ENCODE measurements around the gene PI3. TPM values are rescaled to one million over a fixed set of nuclear protein-coding genes. Genes with fewer than 3 reads are reported as not detected.

Gene PI3
- total and polyA plus RNA-seq, 2 experiments from 2014 or later = not detected

DNA sequence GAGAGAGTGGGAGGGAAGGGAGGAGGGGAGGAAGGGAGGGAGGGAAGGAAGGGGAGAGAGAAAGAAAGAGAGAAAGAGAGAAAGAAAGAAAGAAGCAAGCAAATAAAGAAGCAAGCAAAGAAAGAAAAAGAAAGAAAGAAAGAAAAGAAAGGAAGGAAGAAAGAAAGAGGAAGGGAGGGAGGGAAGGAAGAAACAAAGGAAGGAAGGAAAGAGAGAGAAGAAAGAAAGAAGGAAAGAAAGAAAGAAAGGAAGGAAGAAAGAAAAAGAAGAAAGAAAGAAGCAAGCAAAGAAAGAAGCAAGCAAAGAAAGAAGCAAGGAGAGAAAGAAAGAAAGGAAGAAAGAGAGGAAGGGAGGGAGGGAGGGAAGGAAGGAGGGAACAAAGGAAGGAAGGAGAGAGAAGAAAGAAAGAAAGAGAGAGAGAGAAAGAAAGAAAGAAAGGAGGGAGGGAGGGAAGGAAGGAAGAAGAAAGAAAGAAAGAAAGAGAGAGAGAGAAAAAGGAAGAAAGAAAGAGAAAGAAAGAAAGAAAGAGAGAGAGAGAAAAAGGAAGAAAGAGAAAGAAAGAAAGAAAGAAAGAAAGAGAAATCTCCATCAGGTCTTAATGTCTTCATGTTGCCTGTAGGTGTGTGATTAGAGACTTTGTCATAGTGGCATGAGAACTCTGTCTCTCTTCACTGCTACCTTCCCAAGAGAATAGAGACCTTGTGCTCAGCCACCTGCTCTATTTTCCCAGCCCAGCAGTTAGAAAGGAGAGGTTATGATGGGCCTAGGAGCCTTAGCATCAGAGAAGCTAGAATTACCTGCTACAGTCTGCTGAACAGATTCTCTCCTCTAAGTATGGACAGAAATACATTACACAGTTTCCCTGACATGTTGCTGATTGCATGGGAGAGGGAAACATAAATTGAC lies 37.1 kb downstream of the PI3 start (continued):
- TF ChIP-seq ZNF462 (CRISPR knock-in tag; IDR thresholded peaks at IDR 0.05) (no peak), CREB1 (CRISPR knock-in tag; IDR thresholded peaks at IDR 0.05; ENCODE audit: low read depth) (no peak), NANOG (IDR thresholded peaks at IDR 0.05; ENCODE audit: borderline replicate concordance) (no peak), EZH2phosphoT487 (IDR thresholded peaks at IDR 0.05; ENCODE audit: unreplicated experiment) (no peak)
- TF ChIP-seq, protein P1, sequence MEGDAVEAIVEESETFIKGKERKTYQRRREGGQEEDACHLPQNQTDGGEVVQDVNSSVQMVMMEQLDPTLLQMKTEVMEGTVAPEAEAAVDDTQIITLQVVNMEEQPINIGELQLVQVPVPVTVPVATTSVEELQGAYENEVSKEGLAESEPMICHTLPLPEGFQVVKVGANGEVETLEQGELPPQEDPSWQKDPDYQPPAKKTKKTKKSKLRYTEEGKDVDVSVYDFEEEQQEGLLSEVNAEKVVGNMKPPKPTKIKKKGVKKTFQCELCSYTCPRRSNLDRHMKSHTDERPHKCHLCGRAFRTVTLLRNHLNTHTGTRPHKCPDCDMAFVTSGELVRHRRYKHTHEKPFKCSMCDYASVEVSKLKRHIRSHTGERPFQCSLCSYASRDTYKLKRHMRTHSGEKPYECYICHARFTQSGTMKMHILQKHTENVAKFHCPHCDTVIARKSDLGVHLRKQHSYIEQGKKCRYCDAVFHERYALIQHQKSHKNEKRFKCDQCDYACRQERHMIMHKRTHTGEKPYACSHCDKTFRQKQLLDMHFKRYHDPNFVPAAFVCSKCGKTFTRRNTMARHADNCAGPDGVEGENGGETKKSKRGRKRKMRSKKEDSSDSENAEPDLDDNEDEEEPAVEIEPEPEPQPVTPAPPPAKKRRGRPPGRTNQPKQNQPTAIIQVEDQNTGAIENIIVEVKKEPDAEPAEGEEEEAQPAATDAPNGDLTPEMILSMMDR (conservative IDR thresholded peaks at IDR 0.05; ENCODE audit: low read depth in 2 of 2) = no peak

GRCh38 chr20:45212836-45213235 lies 38.1 kb downstream of the PI3 start:
- Histone ChIP-seq H3K4me3 (no peak overlapping the region), H3K27me3 (ENCODE audit: insufficient read depth) (0 out of 2 replicates have a peak, but pooled peaks cover 3% of the 10 kb centered on the region), H3F3A (replicated peaks; ENCODE audit: low read depth) (no peaks in the 10 kb centered on the region), H3K4me1 (ENCODE audit: insufficient read depth) (peaks cover 15% of the 10 kb centered on the region), H3K79me2 (replicated peaks; ENCODE audit: insufficient read depth) (no peaks in the 10 kb centered on the region), H3K9me2 (ENCODE audit: insufficient read depth) (peaks cover 20% of the 10 kb centered on the region), H4K20me1 (replicated peaks; ENCODE audit: insufficient read depth) (no peaks in the 10 kb centered on the region), H3K27ac (ENCODE audit: low read depth) (no peak overlapping the region), H3K4me2 (no peak overlapping the region), H3K36me3 (ENCODE audit: insufficient read depth) (no peaks in the 10 kb centered on the region), H2AFZ (no peak overlapping the region)
- no peak overlapping the region for H3K4me3 Mint-ChIP-seq
- H3K27ac Mint-ChIP-seq = no peak overlapping the region
- DNase-seq (ENCODE audit: low spot score) (no peak), ATAC-seq (no peak)
- H3K9me3 Mint-ChIP-seq = peaks cover 6% of the 10 kb centered on the region; the same call in 2 of the 3 replicates
- H3K4me1 Mint-ChIP-seq = peaks cover 24% of the 10 kb centered on the region
- H3K27me3 Mint-ChIP-seq (ENCODE audit: insufficient read depth, low read depth, poor library complexity) = peaks cover 5% of the 10 kb centered on the region
- TF ChIP-seq JUNB (IDR thresholded peaks at IDR 0.05; ENCODE audit: unreplicated experiment) (no peak), STAT1 (IDR thresholded peaks at IDR 0.05; ENCODE audit: unreplicated experiment) (no peak), EZH2phosphoT487 (IDR thresholded peaks at IDR 0.05; ENCODE audit: unreplicated experiment) (no peak), ZNF114 (CRISPR knock-in tag; IDR thresholded peaks at IDR 0.05) (no peak), EZH2 (IDR thresholded peaks at IDR 0.05; ENCODE audit: low read depth, unreplicated experiment) (no peak), REST (IDR thresholded peaks at IDR 0.05; ENCODE audit: unreplicated experiment) (no peak), POLR2AphosphoS5 (IDR thresholded peaks at IDR 0.05; ENCODE audit: low read depth) (no peak)
- peaks cover 8% of the 10 kb centered on the region; the same call in 2 of the 3 replicates for H3K36me3 Mint-ChIP-seq (ENCODE audit: low read depth)

Data from GM23338 (cell line).